Measurements from ENCODE around the gene CHCHD6. TPM values are rescaled to one million over a fixed set of nuclear protein-coding genes. Genes with fewer than 3 reads are reported as not detected.

CHCHD6 gene
- total RNA-seq, 1 experiment from 2014 or later = 45.9 TPM

- no TSS peak for BruUV-seq (replicated peaks)
- DNase-seq = no peak
- Mint-ChIP-seq H3K9me3 (ENCODE audit: low read depth, unreplicated experiment) (no peaks in the 10 kb centered on the region), H3K27me3 (ENCODE audit: unreplicated experiment) (no peaks in the 10 kb centered on the region), H3K4me3 (ENCODE audit: low read depth, unreplicated experiment) (no peak overlapping the region), H3K36me3 (ENCODE audit: insufficient read depth, unreplicated experiment) (no peaks in the 10 kb centered on the region), H3K27ac (ENCODE audit: unreplicated experiment) (no peak overlapping the region), H3K4me1 (ENCODE audit: low read depth, unreplicated experiment) (no peaks in the 10 kb centered on the region)
- CTCF ChIA-PET = interaction anchor here (0.9 kb wide), 1 partner anchor 14 kb away, joined by 3 read pairs; no protein-coding TSS in a partner anchor
- no peak for TF ChIP-seq CTCF (IDR thresholded peaks at IDR 0.05; ENCODE audit: unreplicated experiment)
- intact Hi-C loops (cut with micrococcal nuclease; ENCODE audit: unreplicated experiment) = no loop called here
These were observed 146.5 kb downstream of the CHCHD6 start for GRCh38 chr3:126850370-126851085.

GRCh38 chr3:126851382-126851781, 147.3 kb downstream of the CHCHD6 start:
- Mint-ChIP-seq H3K4me3 (ENCODE audit: low read depth, unreplicated experiment) (no peak overlapping the region), H3K36me3 (ENCODE audit: insufficient read depth, unreplicated experiment) (no peaks in the 10 kb centered on the region), H3K4me1 (ENCODE audit: low read depth, unreplicated experiment) (no peaks in the 10 kb centered on the region), H3K27me3 (ENCODE audit: unreplicated experiment) (no peaks in the 10 kb centered on the region), H3K9me3 (ENCODE audit: low read depth, unreplicated experiment) (no peaks in the 10 kb centered on the region), H3K27ac (ENCODE audit: unreplicated experiment) (no peak overlapping the region)
- no peak for TF ChIP-seq CTCF (IDR thresholded peaks at IDR 0.05; ENCODE audit: unreplicated experiment)
- CTCF ChIA-PET = interaction anchor here (0.9 to 1.4 kb wide), 3 partner anchors 15 to 36 kb away, joined by 3 to 4 read pairs (median 3); no protein-coding TSS in a partner anchor
- intact Hi-C loops (cut with micrococcal nuclease; ENCODE audit: unreplicated experiment) = no loop called here
- no TSS peak for BruUV-seq (replicated peaks)
- DNase-seq = no peak

GRCh38 chr3:126851934-126852333, 147.9 kb downstream of the CHCHD6 start:
- Mint-ChIP-seq H3K27ac (ENCODE audit: unreplicated experiment) (no peak overlapping the region), H3K4me1 (ENCODE audit: low read depth, unreplicated experiment) (no peaks in the 10 kb centered on the region), H3K27me3 (ENCODE audit: unreplicated experiment) (no peaks in the 10 kb centered on the region), H3K9me3 (ENCODE audit: low read depth, unreplicated experiment) (no peaks in the 10 kb centered on the region), H3K36me3 (ENCODE audit: insufficient read depth, unreplicated experiment) (no peaks in the 10 kb centered on the region), H3K4me3 (ENCODE audit: low read depth, unreplicated experiment) (no peak overlapping the region)
- TF ChIP-seq CTCF (IDR thresholded peaks at IDR 0.05; ENCODE audit: unreplicated experiment) = no peak
- intact Hi-C loops (cut with micrococcal nuclease; ENCODE audit: unreplicated experiment) = no loop called here
- CTCF ChIA-PET = interaction anchor here (0.9 to 1.4 kb wide), 3 partner anchors 15 to 37 kb away, joined by 3 to 4 read pairs (median 3); no protein-coding TSS in a partner anchor
- DNase-seq = no peak
- no TSS peak for BruUV-seq (replicated peaks)

- CTCF ChIA-PET = interaction anchor here (1.2 to 1.4 kb wide), 2 partner anchors 16 to 37 kb away, joined by 3 to 4 read pairs; no protein-coding TSS in a partner anchor
- no peak for DNase-seq
- Mint-ChIP-seq H3K4me1 (ENCODE audit: low read depth, unreplicated experiment) (no peaks in the 10 kb centered on the region), H3K27ac (ENCODE audit: unreplicated experiment) (no peak overlapping the region), H3K9me3 (ENCODE audit: low read depth, unreplicated experiment) (no peaks in the 10 kb centered on the region), H3K36me3 (ENCODE audit: insufficient read depth, unreplicated experiment) (no peaks in the 10 kb centered on the region), H3K27me3 (ENCODE audit: unreplicated experiment) (no peaks in the 10 kb centered on the region), H3K4me3 (ENCODE audit: low read depth, unreplicated experiment) (no peak overlapping the region)
- intact Hi-C loops (cut with micrococcal nuclease; ENCODE audit: unreplicated experiment) = no loop called here
- TF ChIP-seq CTCF (IDR thresholded peaks at IDR 0.05; ENCODE audit: unreplicated experiment) = no peak
- BruUV-seq (replicated peaks) = no TSS peak
These were observed 148.5 kb downstream of the CHCHD6 start for GRCh38 chr3:126852511-126852910.
